ENCODE data around the gene SLC4A4. TPM values are rescaled to one million over a fixed set of nuclear protein-coding genes. Genes with fewer than 3 reads are reported as not detected.

The SLC4A4 gene
- total RNA-seq, 1 donor from 2014 or later, result 37.7 TPM

DNA sequence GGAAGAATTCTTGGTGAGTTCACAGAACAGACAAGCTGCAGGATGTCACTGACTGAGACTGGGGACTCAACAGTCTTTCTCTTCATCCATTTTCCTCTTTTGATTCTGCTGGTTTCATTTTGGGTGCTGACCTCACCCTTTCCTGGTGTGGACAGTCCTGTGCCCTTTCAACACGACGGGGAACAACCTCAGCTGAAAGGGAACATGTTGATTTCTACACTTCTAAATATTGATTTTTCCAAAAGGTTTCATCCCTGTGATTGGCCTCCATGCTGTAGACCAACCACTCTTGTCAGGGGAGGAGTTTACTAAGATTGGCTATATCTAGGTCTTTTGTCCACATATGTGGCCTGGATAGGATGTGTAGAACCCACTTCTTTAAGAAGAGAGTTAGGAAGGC is 91.8 kb downstream of the SLC4A4 start:
- peaks cover 15% of the 10 kb centered on the region for H3K4me1 Mint-ChIP-seq (ENCODE audit: unreplicated experiment)
- no peak overlapping the region for H3K4me3 Mint-ChIP-seq (ENCODE audit: unreplicated experiment)
- H3K27ac Mint-ChIP-seq (ENCODE audit: unreplicated experiment), result no peak overlapping the region
- peaks cover 18% of the 10 kb centered on the region for H3K27me3 Mint-ChIP-seq (ENCODE audit: unreplicated experiment)
- no peak for DNase-seq (ENCODE audit: extremely low spot score, unreplicated experiment)
- H3K36me3 Mint-ChIP-seq (ENCODE audit: unreplicated experiment), result peaks cover 20% of the 10 kb centered on the region
- TF ChIP-seq CTCF (IDR thresholded peaks at IDR 0.05), result no peak
- H3K9me3 Mint-ChIP-seq (ENCODE audit: unreplicated experiment), result peaks cover 12% of the 10 kb centered on the region

GRCh38 chr4:71440612-71441011 is 101.8 kb downstream of the SLC4A4 start:
- peaks cover 2% of the 10 kb centered on the region for H3K36me3 Mint-ChIP-seq (ENCODE audit: unreplicated experiment)
- H3K9me3 Mint-ChIP-seq (ENCODE audit: unreplicated experiment), result no peaks in the 10 kb centered on the region
- TF ChIP-seq CTCF (IDR thresholded peaks at IDR 0.05), result no peak
- no peak for DNase-seq (ENCODE audit: extremely low spot score, unreplicated experiment)
- H3K27me3 Mint-ChIP-seq (ENCODE audit: unreplicated experiment), result peaks cover 5% of the 10 kb centered on the region
- peaks cover 2% of the 10 kb centered on the region for H3K4me1 Mint-ChIP-seq (ENCODE audit: unreplicated experiment)
- no peak overlapping the region for H3K27ac Mint-ChIP-seq (ENCODE audit: unreplicated experiment)
- no peak overlapping the region for H3K4me3 Mint-ChIP-seq (ENCODE audit: unreplicated experiment)

DNA sequence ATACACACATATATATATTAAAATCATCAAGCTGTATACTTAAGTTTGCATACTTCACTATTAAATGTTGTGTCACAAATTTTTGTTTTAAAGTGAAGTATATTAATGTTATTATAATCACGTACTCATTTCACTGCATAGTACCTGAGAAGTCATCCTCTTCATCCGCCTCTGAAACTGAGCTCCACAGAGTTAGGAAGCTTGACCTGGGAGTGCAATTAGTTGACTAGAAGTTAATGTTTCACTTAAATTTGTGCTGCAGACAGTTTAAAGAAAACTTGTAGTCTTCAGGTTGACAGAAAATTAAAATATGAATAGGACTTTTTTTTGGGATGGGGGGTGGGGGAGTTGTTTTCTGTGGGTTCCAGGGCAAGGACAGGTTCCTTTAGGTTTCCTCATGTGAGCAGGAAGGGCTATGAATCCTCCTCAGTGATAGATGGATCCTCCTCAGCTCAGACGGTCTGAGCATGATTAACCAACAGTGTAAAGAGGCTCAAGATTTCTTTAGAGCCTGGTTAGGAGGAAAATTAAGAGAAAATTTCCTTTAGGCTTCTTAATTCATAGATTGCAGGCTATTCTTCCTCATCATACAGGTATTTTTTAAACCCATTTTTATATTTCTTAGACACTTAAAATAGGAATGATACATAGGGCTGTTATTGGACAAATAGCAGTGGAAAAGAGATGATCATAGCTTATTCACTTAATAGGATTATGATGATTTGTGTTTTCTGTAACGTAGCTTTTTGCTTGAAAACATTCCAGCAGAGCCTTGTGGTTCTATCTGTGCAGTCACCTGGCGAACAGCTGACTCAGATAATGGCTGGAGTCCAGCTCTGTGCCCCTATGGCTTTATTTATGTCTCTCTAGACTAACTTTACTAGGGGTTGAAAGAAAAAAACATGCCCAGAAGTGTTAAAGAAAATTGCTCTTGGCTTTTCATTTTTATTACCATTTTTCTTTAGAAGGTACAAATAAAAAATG is 102.7 kb downstream of the SLC4A4 start:
- TF ChIP-seq CTCF (IDR thresholded peaks at IDR 0.05), result no peak
- Mint-ChIP-seq H3K27me3 (ENCODE audit: unreplicated experiment) (peaks cover 8% of the 10 kb centered on the region), H3K9me3 (ENCODE audit: unreplicated experiment) (no peaks in the 10 kb centered on the region), H3K36me3 (ENCODE audit: unreplicated experiment) (no peaks in the 10 kb centered on the region), H3K4me1 (ENCODE audit: unreplicated experiment) (peaks cover 3% of the 10 kb centered on the region), H3K27ac (ENCODE audit: unreplicated experiment) (no peak overlapping the region), H3K4me3 (ENCODE audit: unreplicated experiment) (no peak overlapping the region)
- no peak for DNase-seq (ENCODE audit: extremely low spot score, unreplicated experiment)

GRCh38 chr4:71442336-71442735 is 103.5 kb downstream of the SLC4A4 start:
- no peak for DNase-seq (ENCODE audit: extremely low spot score, unreplicated experiment)
- Mint-ChIP-seq H3K4me3 (ENCODE audit: unreplicated experiment) (no peak overlapping the region), H3K9me3 (ENCODE audit: unreplicated experiment) (no peaks in the 10 kb centered on the region), H3K4me1 (ENCODE audit: unreplicated experiment) (peaks cover 3% of the 10 kb centered on the region), H3K36me3 (ENCODE audit: unreplicated experiment) (peaks cover under 1% of the 10 kb centered on the region), H3K27ac (ENCODE audit: unreplicated experiment) (no peak overlapping the region), H3K27me3 (ENCODE audit: unreplicated experiment) (peaks cover 12% of the 10 kb centered on the region)
- TF ChIP-seq CTCF (IDR thresholded peaks at IDR 0.05), result no peak

GRCh38 chr4:71444395-71444794 is 105.6 kb downstream of the SLC4A4 start:
- H3K4me3 Mint-ChIP-seq (ENCODE audit: unreplicated experiment), result no peak overlapping the region
- DNase-seq (ENCODE audit: extremely low spot score, unreplicated experiment), result no peak
- peaks cover 5% of the 10 kb centered on the region for H3K4me1 Mint-ChIP-seq (ENCODE audit: unreplicated experiment)
- H3K27ac Mint-ChIP-seq (ENCODE audit: unreplicated experiment), result no peak overlapping the region
- no peak for TF ChIP-seq CTCF (IDR thresholded peaks at IDR 0.05)
- peaks cover 22% of the 10 kb centered on the region for H3K27me3 Mint-ChIP-seq (ENCODE audit: unreplicated experiment)
- peaks cover 6% of the 10 kb centered on the region for H3K36me3 Mint-ChIP-seq (ENCODE audit: unreplicated experiment)
- no peaks in the 10 kb centered on the region for H3K9me3 Mint-ChIP-seq (ENCODE audit: unreplicated experiment)
